HCT116 (cell line): ENCODE data around the gene MAPK14. TPM values are rescaled to one million over a fixed set of nuclear protein-coding genes. Genes with fewer than 3 reads are reported as not detected.

Experiments
- ATAC-seq: fragments of 200-7000 bp; cut with Tn5 transposase; 2 replicates; pipeline ENCODE4 v1.9.1; 2020; ENCODE audit warnings: mild to moderate bottlenecking, moderate library complexity
- BruUV-seq: library from RNA; stranded (reverse); fragments of 400-500 nt; replicated peaks from 2 replicates; lab custom pipeline; 2021; lab: Mats Ljungman, UMichigan
- CTCF ChIA-PET: fragments of 300-600 bp; sonication (Branson Sonifier 250); formaldehyde crosslinking; loops from one replicate; lab custom pipeline; 2021; ENCODE audit warnings: antibody characterized with exemption; lab: Charles Lee
- POLR2A ChIA-PET: fragments of 300-600, 350-600 bp; sonication (Branson Sonifier 250); formaldehyde crosslinking; loops from one replicate; lab custom pipeline; 2021; ENCODE audit warnings: antibody characterized with exemption; lab: Charles Lee
- RAD21 ChIA-PET, 2 experiments: fragments of 300-600 bp; sonication (Branson Sonifier 250); formaldehyde crosslinking; loops; one replicate each; lab custom pipeline; 2023; ENCODE audit warnings: low total read pairs in 2 of 2; ENCODE audit not compliant: uncharacterized antibody in 2 of 2, unreplicated experiment in 2 of 2, low non-redundant PET in 1 of 2; lab: Charles Lee
- DNase-seq: peaks from one replicate; pipeline ENCODE4 v3.0.0-alpha.2; 2010; ENCODE audit warnings: low read depth, low spot score
- H2AFZ ChIP-seq: fragments of 200-600 bp; shearing (Covaris generic), sonication (generic); 2 replicates; pipeline ENCODE4 v1.6.1; 2017; ENCODE audit warnings: low read depth, mixed run types, mixed read lengths, antibody characterized with exemption, low read length; ENCODE audit not compliant: poor library complexity, severe bottlenecking
- H3K27ac ChIP-seq: 2 replicates; pipeline ENCODE4 v1.5.1; 2012; ENCODE audit warnings: low read depth, low read length
- H3K27me3 ChIP-seq: fragments of 200-600 bp; sonication (generic); 2 replicates; pipeline ENCODE4 v1.6.1; 2016; ENCODE audit warnings: mixed run types, low read length, mixed read lengths; ENCODE audit not compliant: insufficient read depth
- H3K36me3 ChIP-seq, 2 experiments: fragments of 200-500 bp in 1 of 2; fragments of 200-600 bp in 1 of 2; sonication (Bioruptor generic) in 1 of 2; sonication (generic) in 1 of 2; 2 replicates each; pipeline versions ENCODE4 v1.5.1 to v1.6.1; 2014 to 2016; ENCODE audit warnings: low read length in 2 of 2, inconsistent platforms in 1 of 2, mixed read lengths in 1 of 2, mixed run types in 1 of 2; ENCODE audit not compliant: insufficient read depth in 2 of 2, control insufficient read depth in 1 of 2
- H3K4me1 ChIP-seq, 2 experiments: fragments of 200-600 bp in 1 of 2; sonication (generic) in 1 of 2; 2 replicates each; pipeline versions ENCODE4 v1.5.1 to v1.6.1; 2012 to 2017; ENCODE audit warnings: low read length in 2 of 2, inconsistent platforms in 1 of 2, mild to moderate bottlenecking in 1 of 2, mixed read lengths in 1 of 2, mixed run types in 1 of 2, moderate library complexity in 1 of 2; ENCODE audit not compliant: insufficient read depth in 2 of 2, control insufficient read depth in 1 of 2
- H3K4me2 ChIP-seq: fragments of 200-600 bp; sonication (generic); 2 replicates; pipeline ENCODE4 v1.6.1; 2017; ENCODE audit warnings: mixed run types, low read length, mixed read lengths
- H3K4me3 ChIP-seq, 2 experiments: fragments of 200-600 bp in 1 of 2; sonication (generic) in 1 of 2; replicated peaks in 1 of 2; 2 replicates each; pipeline ENCODE4 v1.5.1; 2011 to 2016; ENCODE audit warnings: low read length in 2 of 2, control low read depth in 1 of 2, low read depth in 1 of 2, mild to moderate bottlenecking in 1 of 2, mixed read lengths in 1 of 2, mixed run types in 1 of 2
- H3K79me2 ChIP-seq: fragments of 200-600 bp; sonication (generic); 2 replicates; pipeline ENCODE4 v1.6.1; 2017; ENCODE audit warnings: mild to moderate bottlenecking, mixed run types, low read length, moderate library complexity, mixed read lengths; ENCODE audit not compliant: insufficient read depth
- H3K9ac ChIP-seq: fragments of 200-600 bp; sonication (generic); 2 replicates; pipeline ENCODE4 v1.6.1; 2016; ENCODE audit warnings: low read length, mixed read lengths
- H3K9me2 ChIP-seq: fragments of 200-600 bp; sonication (generic), shearing (Covaris generic); 2 replicates; pipeline ENCODE4 v1.6.1; 2017; ENCODE audit warnings: mixed run types, mild to moderate bottlenecking, moderate library complexity; ENCODE audit not compliant: insufficient read depth
- H3K9me3 ChIP-seq, 2 experiments: fragments of 200-500 bp in 1 of 2; fragments of 200-600 bp in 1 of 2; sonication (Bioruptor generic) in 1 of 2; sonication (generic) in 1 of 2; 2 replicates each; pipeline ENCODE4 v1.6.1; 2014 to 2017; ENCODE audit warnings: low read length in 2 of 2, mixed read lengths in 2 of 2, inconsistent platforms in 1 of 2, low read depth in 1 of 2, mild to moderate bottlenecking in 1 of 2, mixed run types in 1 of 2, moderate library complexity in 1 of 2; ENCODE audit not compliant: control insufficient read depth in 1 of 2, insufficient read depth in 1 of 2
- H4K20me1 ChIP-seq: fragments of 200-600 bp; sonication (generic), shearing (Covaris generic); 2 replicates; pipeline ENCODE4 v1.6.1; 2017; ENCODE audit warnings: mixed run types, mild to moderate bottlenecking, moderate library complexity; ENCODE audit not compliant: insufficient read depth
- CTCF ChIP-seq, 3 experiments: fragments of 200-600 bp in 1 of 3; sonication (generic) in 1 of 3; IDR thresholded peaks in 2 of 3; conservative IDR thresholded peaks in 1 of 3; 2 replicates each; pipeline ENCODE4 v1.5.1; 2012 to 2017; ENCODE audit warnings: low read depth in 2 of 3, low read length in 2 of 3, antibody characterized with exemption in 1 of 3, borderline replicate concordance in 1 of 3, control low read depth in 1 of 3, mild to moderate bottlenecking in 1 of 3, mixed read lengths in 1 of 3, mixed run types in 1 of 3, moderate library complexity in 1 of 3; ENCODE audit not compliant: insufficient read depth in 1 of 3
- EGR1 ChIP-seq: IDR thresholded peaks from 2 replicates; pipeline ENCODE4 v1.6.1; 2012; ENCODE audit warnings: low read depth
- SIN3A ChIP-seq: IDR thresholded peaks from 2 replicates; pipeline ENCODE4 v1.6.1; 2012; ENCODE audit warnings: low read depth
- SP1 ChIP-seq: IDR thresholded peaks from 2 replicates; pipeline ENCODE4 v1.6.1; 2012; ENCODE audit warnings: low read depth
- SRF ChIP-seq: IDR thresholded peaks from 2 replicates; pipeline ENCODE4 v1.6.1; 2012; ENCODE audit warnings: low read depth
- TCF7L2 ChIP-seq: IDR thresholded peaks from 2 replicates; pipeline ENCODE4 v1.7.0; 2011; ENCODE audit warnings: borderline replicate concordance, inconsistent platforms; ENCODE audit not compliant: insufficient read depth, insufficient read length; ENCODE audit errors: extremely low read depth
- ZBTB33 ChIP-seq: IDR thresholded peaks from 2 replicates; pipeline ENCODE4 v1.6.1; 2011; ENCODE audit warnings: mild to moderate bottlenecking, low read length, moderate library complexity; ENCODE audit not compliant: insufficient replicate concordance; ENCODE audit errors: extremely low read depth
- intact Hi-C: fragments of 100-400 bp; cut with micrococcal nuclease; formaldehyde crosslinking; loops from 2 replicates; pipeline ENCODE4 v1.10.0; 2022
- total RNA-seq: library from RNA; stranded (reverse); gene quantifications from one replicate; pipeline ENCODE4 v1.2.1, GENCODE V29; 2021; ENCODE audit not compliant: unreplicated experiment

MAPK14 gene
- total RNA-seq, 1 experiment from 2014 or later = 34.2 TPM

GRCh38 chr6:36042618-36043260, 15.1 kb downstream of the MAPK14 start (continued):
- TF ChIP-seq CTCF (IDR thresholded peaks at IDR 0.05 in 2 of 3, conservative IDR thresholded peaks at IDR 0.05 in 1 of 3; ENCODE audit: borderline replicate concordance in 1 of 3, insufficient read depth in 1 of 3, low read depth in 2 of 3, low read length in 2 of 3) = no peak
- no peak for TF ChIP-seq SIN3A

- peaks cover 0 to 4% of the 10 kb centered on the region in 2 experiments; a peak in 1 of 4 replicates for H3K4me1 ChIP-seq
- ChIA-PET CTCF (no interaction called here), POLR2A (no interaction called here), RAD21 (no interaction called here)
- H3K4me2 ChIP-seq = no peak overlapping the region
- DNase-seq (no peak), ATAC-seq (no peak)
- H3K9me2 ChIP-seq = no peaks in the 10 kb centered on the region
- 0 out of 4 replicates have a peak, but pooled peaks cover 1 to 5% of the 10 kb centered on the region in 2 experiments for H3K36me3 ChIP-seq
- peaks cover 71% of the 10 kb centered on the region for H3K79me2 ChIP-seq
- H4K20me1 ChIP-seq = peaks cover 3% of the 10 kb centered on the region; the same call in 1 of the 2 replicates
- no TSS peak for BruUV-seq
- TF ChIP-seq ZBTB33 = no peak
- TF ChIP-seq SRF = no peak
- no peak for TF ChIP-seq EGR1
- TF ChIP-seq TCF7L2 = no peak
- TF ChIP-seq SP1 = no peak
- no peak overlapping the region for H3K4me3 ChIP-seq
- no peaks in the 10 kb centered on the region for H3K27me3 ChIP-seq
- H3K27ac ChIP-seq = no peak overlapping the region
- no peaks in the 10 kb centered on the region for H3K9me3 ChIP-seq
- intact Hi-C loops = loop anchor here (2.0 kb wide), 1 partner anchor 31 kb away; no protein-coding TSS in a partner anchor
- no peak overlapping the region for H3K9ac ChIP-seq
- no peak overlapping the region for H2AFZ ChIP-seq
Observed at GRCh38 chr6:36049582-36049981, 22.0 kb downstream of the MAPK14 start.
